Measurements from ENCODE around the gene DCXR. TPM values are rescaled to one million over a fixed set of nuclear protein-coding genes. Genes with fewer than 3 reads are reported as not detected.

Gene DCXR
- total RNA-seq, 1 experiment from 2014 or later, result 135 TPM

- POLR2A ChIA-PET (ENCODE audit: unreplicated experiment), result no interaction called here
- DNase-seq (no peak), ATAC-seq (no peak)
- BruUV-seq (replicated peaks), result no TSS peak
- H4K20me1 ChIP-seq (ENCODE audit: low read length), result no peaks in the 10 kb centered on the region
- no peak overlapping the region for H3K27ac ChIP-seq (ENCODE audit: low read length)
- no peaks in the 10 kb centered on the region for H3K9me2 ChIP-seq (replicated peaks; ENCODE audit: low read length)
- no peak overlapping the region for H2AFZ ChIP-seq (ENCODE audit: low read length)
- peaks cover 15% of the 10 kb centered on the region for H3K79me2 ChIP-seq (ENCODE audit: low read length)
- no peak overlapping the region for H3K4me3 ChIP-seq (ENCODE audit: low read length)
- peaks cover 10% of the 10 kb centered on the region for H3K4me1 ChIP-seq (ENCODE audit: insufficient read depth, low read length)
- intact Hi-C loops (cut with micrococcal nuclease), result no loop called here
- H3K9ac ChIP-seq (ENCODE audit: low read length), result no peak overlapping the region
- no peaks in the 10 kb centered on the region for H3K9me3 ChIP-seq (ENCODE audit: low read length)
- H3K27me3 ChIP-seq (ENCODE audit: low read length), result no peaks in the 10 kb centered on the region
- H3F3A ChIP-seq (ENCODE audit: low read length, unreplicated experiment), result no peaks in the 10 kb centered on the region
- CTCF ChIA-PET, result no interaction called here
- no peak overlapping the region for H3K4me2 ChIP-seq (ENCODE audit: low read length)
- peaks cover 58% of the 10 kb centered on the region for H3K36me3 ChIP-seq (ENCODE audit: low read depth, low read length)
- TF ChIP-seq EZH2 (IDR thresholded peaks at IDR 0.05; ENCODE audit: low read length, unreplicated experiment) (no peak), CTCF (conservative IDR thresholded peaks at IDR 0.05; ENCODE audit: low read depth, low read length) (no peak), EZH2phosphoT487 (IDR thresholded peaks at IDR 0.05; ENCODE audit: borderline replicate concordance, low read length) (no peak)
Measured at GRCh38 chr17:82059272-82060000, 21.9 kb upstream of the DCXR start.

- Histone ChIP-seq H3K36me3 (ENCODE audit: low read depth, low read length) (peaks cover 55% of the 10 kb centered on the region), H4K20me1 (ENCODE audit: low read length) (no peaks in the 10 kb centered on the region), H3K9me2 (replicated peaks; ENCODE audit: low read length) (no peaks in the 10 kb centered on the region), H3K27me3 (ENCODE audit: low read length) (no peaks in the 10 kb centered on the region), H3K4me2 (ENCODE audit: low read length) (no peak overlapping the region), H3K4me3 (ENCODE audit: low read length) (no peak overlapping the region), H3K27ac (ENCODE audit: low read length) (no peak overlapping the region), H3K4me1 (ENCODE audit: insufficient read depth, low read length) (peaks cover 4% of the 10 kb centered on the region), H2AFZ (ENCODE audit: low read length) (no peak overlapping the region), H3F3A (ENCODE audit: low read length, unreplicated experiment) (no peaks in the 10 kb centered on the region), H3K9ac (ENCODE audit: low read length) (no peak overlapping the region), H3K79me2 (ENCODE audit: low read length) (peaks cover 11% of the 10 kb centered on the region), H3K9me3 (ENCODE audit: low read length) (no peaks in the 10 kb centered on the region)
- ATAC-seq, result no peak
- TF ChIP-seq CTCF (conservative IDR thresholded peaks at IDR 0.05; ENCODE audit: low read depth, low read length), result no peak
- intact Hi-C loops (cut with micrococcal nuclease), result no loop called here
- CTCF ChIA-PET, result no interaction called here
- BruUV-seq (replicated peaks), result no TSS peak
- POLR2A ChIA-PET (ENCODE audit: unreplicated experiment), result no interaction called here
- DNase-seq, result no peak
Measured at GRCh38 chr17:82058855-82059249, 21.4 kb upstream of the DCXR start.

- intact Hi-C loops (cut with micrococcal nuclease), result no loop called here
- Histone ChIP-seq H3K4me3 (ENCODE audit: low read length) (no peak overlapping the region), H3K9ac (ENCODE audit: low read length) (no peak overlapping the region), H3K9me2 (replicated peaks; ENCODE audit: low read length) (no peaks in the 10 kb centered on the region), H3K4me1 (ENCODE audit: insufficient read depth, low read length) (peaks cover 1% of the 10 kb centered on the region; the same call in 1 of the 2 replicates), H3K27ac (ENCODE audit: low read length) (no peak overlapping the region), H3K36me3 (ENCODE audit: low read depth, low read length) (peaks cover 55% of the 10 kb centered on the region), H3K79me2 (ENCODE audit: low read length) (peaks cover 11% of the 10 kb centered on the region), H2AFZ (ENCODE audit: low read length) (no peak overlapping the region), H3K4me2 (ENCODE audit: low read length) (no peak overlapping the region), H3K27me3 (ENCODE audit: low read length) (no peaks in the 10 kb centered on the region), H3K9me3 (ENCODE audit: low read length) (no peaks in the 10 kb centered on the region), H3F3A (ENCODE audit: low read length, unreplicated experiment) (no peaks in the 10 kb centered on the region), H4K20me1 (ENCODE audit: low read length) (no peaks in the 10 kb centered on the region)
- ATAC-seq (peak; percentile 7; the same call in 1 of the 2 replicates), DNase-seq (no peak)
- ChIA-PET CTCF (interaction anchor here (0.6 kb wide), 1 partner anchor 198 kb away, joined by 3 read pairs; the partner anchor contains the start of gene P4HB), POLR2A (ENCODE audit: unreplicated experiment) (no interaction called here)
- TF ChIP-seq EZH2phosphoT487 (IDR thresholded peaks at IDR 0.05; ENCODE audit: borderline replicate concordance, low read length), result no peak
- TF ChIP-seq EZH2 (IDR thresholded peaks at IDR 0.05; ENCODE audit: low read length, unreplicated experiment), result no peak
- TF ChIP-seq CTCF (conservative IDR thresholded peaks at IDR 0.05; ENCODE audit: low read depth, low read length), result no peak
- BruUV-seq (replicated peaks), result no TSS peak
Measured at GRCh38 chr17:82058230-82058854, 20.8 kb upstream of the DCXR start.

Measured in PC-3 (cell line).